GM23248 (cell line): ENCODE results near the gene PTK6.

ENCODE experiments used
- EZH2 ChIP-seq: fragments of 200-600 bp; sonication (generic); IDR thresholded peaks from 2 replicates; pipeline ENCODE4 v1.6.1; 2018; ENCODE audit warnings: antibody characterized with exemption, mild to moderate bottlenecking; ENCODE audit not compliant: insufficient read depth, poor library complexity, severe bottlenecking
- EZH2phosphoT487 ChIP-seq: fragments of 200-600 bp; sonication (generic); IDR thresholded peaks from 2 replicates; pipeline ENCODE4 v1.6.1; 2018; ENCODE audit warnings: antibody characterized with exemption, moderate library complexity, mild to moderate bottlenecking, low read depth; ENCODE audit not compliant: insufficient read depth

GRCh38 chr20:63579017-63579694 is 42.0 kb upstream of the PTK6 start:
- no peak for TF ChIP-seq EZH2
- TF ChIP-seq EZH2phosphoT487 = no peak
